HCT116 (cell line): Measurements from ENCODE around the gene NEURL1B. TPM values are rescaled to one million over a fixed set of nuclear protein-coding genes. Genes with fewer than 3 reads are reported as not detected.

Experiments
- ATAC-seq: fragments of 200-7000 bp; cut with Tn5 transposase; 2 replicates; pipeline ENCODE4 v1.9.1; 2020; ENCODE audit warnings: mild to moderate bottlenecking, moderate library complexity
- BruUV-seq: library from RNA; stranded (reverse); fragments of 400-500 nt; replicated peaks from 2 replicates; lab custom pipeline; 2021; lab: Mats Ljungman, UMichigan
- CTCF ChIA-PET: fragments of 300-600 bp; sonication (Branson Sonifier 250); formaldehyde crosslinking; loops from one replicate; lab custom pipeline; 2021; ENCODE audit warnings: antibody characterized with exemption; lab: Charles Lee
- POLR2A ChIA-PET: fragments of 300-600, 350-600 bp; sonication (Branson Sonifier 250); formaldehyde crosslinking; loops from one replicate; lab custom pipeline; 2021; ENCODE audit warnings: antibody characterized with exemption; lab: Charles Lee
- RAD21 ChIA-PET, 2 experiments: fragments of 300-600 bp; sonication (Branson Sonifier 250); formaldehyde crosslinking; loops; one replicate each; lab custom pipeline; 2023; ENCODE audit warnings: low total read pairs in 2 of 2; ENCODE audit not compliant: uncharacterized antibody in 2 of 2, unreplicated experiment in 2 of 2, low non-redundant PET in 1 of 2; lab: Charles Lee
- DNase-seq: peaks from one replicate; pipeline ENCODE4 v3.0.0-alpha.2; 2010; ENCODE audit warnings: low read depth, low spot score
- H2AFZ ChIP-seq: fragments of 200-600 bp; shearing (Covaris generic), sonication (generic); 2 replicates; pipeline ENCODE4 v1.6.1; 2017; ENCODE audit warnings: low read depth, mixed run types, mixed read lengths, antibody characterized with exemption, low read length; ENCODE audit not compliant: poor library complexity, severe bottlenecking
- H3K27ac ChIP-seq: 2 replicates; pipeline ENCODE4 v1.5.1; 2012; ENCODE audit warnings: low read depth, low read length
- H3K27me3 ChIP-seq: fragments of 200-600 bp; sonication (generic); 2 replicates; pipeline ENCODE4 v1.6.1; 2016; ENCODE audit warnings: mixed run types, low read length, mixed read lengths; ENCODE audit not compliant: insufficient read depth
- H3K36me3 ChIP-seq, 2 experiments: fragments of 200-500 bp in 1 of 2; fragments of 200-600 bp in 1 of 2; sonication (Bioruptor generic) in 1 of 2; sonication (generic) in 1 of 2; 2 replicates each; pipeline versions ENCODE4 v1.5.1 to v1.6.1; 2014 to 2016; ENCODE audit warnings: low read length in 2 of 2, inconsistent platforms in 1 of 2, mixed read lengths in 1 of 2, mixed run types in 1 of 2; ENCODE audit not compliant: insufficient read depth in 2 of 2, control insufficient read depth in 1 of 2
- H3K4me1 ChIP-seq, 2 experiments: fragments of 200-600 bp in 1 of 2; sonication (generic) in 1 of 2; 2 replicates each; pipeline versions ENCODE4 v1.5.1 to v1.6.1; 2012 to 2017; ENCODE audit warnings: low read length in 2 of 2, inconsistent platforms in 1 of 2, mild to moderate bottlenecking in 1 of 2, mixed read lengths in 1 of 2, mixed run types in 1 of 2, moderate library complexity in 1 of 2; ENCODE audit not compliant: insufficient read depth in 2 of 2, control insufficient read depth in 1 of 2
- H3K4me2 ChIP-seq: fragments of 200-600 bp; sonication (generic); 2 replicates; pipeline ENCODE4 v1.6.1; 2017; ENCODE audit warnings: mixed run types, low read length, mixed read lengths
- H3K4me3 ChIP-seq, 2 experiments: fragments of 200-600 bp in 1 of 2; sonication (generic) in 1 of 2; replicated peaks in 1 of 2; 2 replicates each; pipeline ENCODE4 v1.5.1; 2011 to 2016; ENCODE audit warnings: low read length in 2 of 2, control low read depth in 1 of 2, low read depth in 1 of 2, mild to moderate bottlenecking in 1 of 2, mixed read lengths in 1 of 2, mixed run types in 1 of 2
- H3K79me2 ChIP-seq: fragments of 200-600 bp; sonication (generic); 2 replicates; pipeline ENCODE4 v1.6.1; 2017; ENCODE audit warnings: mild to moderate bottlenecking, mixed run types, low read length, moderate library complexity, mixed read lengths; ENCODE audit not compliant: insufficient read depth
- H3K9ac ChIP-seq: fragments of 200-600 bp; sonication (generic); 2 replicates; pipeline ENCODE4 v1.6.1; 2016; ENCODE audit warnings: low read length, mixed read lengths
- H3K9me2 ChIP-seq: fragments of 200-600 bp; sonication (generic), shearing (Covaris generic); 2 replicates; pipeline ENCODE4 v1.6.1; 2017; ENCODE audit warnings: mixed run types, mild to moderate bottlenecking, moderate library complexity; ENCODE audit not compliant: insufficient read depth
- H3K9me3 ChIP-seq, 2 experiments: fragments of 200-500 bp in 1 of 2; fragments of 200-600 bp in 1 of 2; sonication (Bioruptor generic) in 1 of 2; sonication (generic) in 1 of 2; 2 replicates each; pipeline ENCODE4 v1.6.1; 2014 to 2017; ENCODE audit warnings: low read length in 2 of 2, mixed read lengths in 2 of 2, inconsistent platforms in 1 of 2, low read depth in 1 of 2, mild to moderate bottlenecking in 1 of 2, mixed run types in 1 of 2, moderate library complexity in 1 of 2; ENCODE audit not compliant: control insufficient read depth in 1 of 2, insufficient read depth in 1 of 2
- H4K20me1 ChIP-seq: fragments of 200-600 bp; sonication (generic), shearing (Covaris generic); 2 replicates; pipeline ENCODE4 v1.6.1; 2017; ENCODE audit warnings: mixed run types, mild to moderate bottlenecking, moderate library complexity; ENCODE audit not compliant: insufficient read depth
- CBX3 ChIP-seq: IDR thresholded peaks from 2 replicates; pipeline ENCODE4 v1.6.1; 2012; ENCODE audit warnings: low read depth
- CEBPB ChIP-seq: IDR thresholded peaks from 2 replicates; pipeline ENCODE4 v1.6.1; 2012; ENCODE audit warnings: low read depth
- POLR2AphosphoS5 ChIP-seq: IDR thresholded peaks from 2 replicates; pipeline ENCODE4 v1.6.1; 2011; ENCODE audit warnings: mild to moderate bottlenecking, low read depth, low read length, moderate library complexity
- SRF ChIP-seq: IDR thresholded peaks from 2 replicates; pipeline ENCODE4 v1.6.1; 2012; ENCODE audit warnings: low read depth
- ZFX ChIP-seq: fragments of 450-650 bp; IDR thresholded peaks from 2 replicates; pipeline ENCODE4 v1.6.1; 2017
- ZNF274 ChIP-seq: fragments of 200-500 bp; sonication (Bioruptor generic); IDR thresholded peaks from 2 replicates; pipeline ENCODE4 v1.6.1; 2014; ENCODE audit warnings: mild to moderate bottlenecking, low read depth, low read length, inconsistent platforms
- intact Hi-C: fragments of 100-400 bp; cut with micrococcal nuclease; formaldehyde crosslinking; loops from 2 replicates; pipeline ENCODE4 v1.10.0; 2022
- total RNA-seq: library from RNA; stranded (reverse); gene quantifications from one replicate; pipeline ENCODE4 v1.2.1, GENCODE V29; 2021; ENCODE audit not compliant: unreplicated experiment
- TF ChIP-seq, protein P1 (sequence below): IDR thresholded peaks from 2 replicates; pipeline ENCODE4 v1.6.1; 2012
- TF ChIP-seq, protein P2 (sequence below), 3 experiments: fragments of 200-600 bp in 1 of 3; sonication (generic) in 1 of 3; IDR thresholded peaks in 2 of 3; conservative IDR thresholded peaks in 1 of 3; 2 replicates each; pipeline ENCODE4 v1.5.1; 2012 to 2017; ENCODE audit warnings: low read depth in 2 of 3, low read length in 2 of 3, antibody characterized with exemption in 1 of 3, borderline replicate concordance in 1 of 3, control low read depth in 1 of 3, mild to moderate bottlenecking in 1 of 3, mixed read lengths in 1 of 3, mixed run types in 1 of 3, moderate library complexity in 1 of 3; ENCODE audit not compliant: insufficient read depth in 1 of 3

Gene NEURL1B
- total RNA-seq, 1 experiment from 2014 or later, result 5.8 TPM

DNA sequence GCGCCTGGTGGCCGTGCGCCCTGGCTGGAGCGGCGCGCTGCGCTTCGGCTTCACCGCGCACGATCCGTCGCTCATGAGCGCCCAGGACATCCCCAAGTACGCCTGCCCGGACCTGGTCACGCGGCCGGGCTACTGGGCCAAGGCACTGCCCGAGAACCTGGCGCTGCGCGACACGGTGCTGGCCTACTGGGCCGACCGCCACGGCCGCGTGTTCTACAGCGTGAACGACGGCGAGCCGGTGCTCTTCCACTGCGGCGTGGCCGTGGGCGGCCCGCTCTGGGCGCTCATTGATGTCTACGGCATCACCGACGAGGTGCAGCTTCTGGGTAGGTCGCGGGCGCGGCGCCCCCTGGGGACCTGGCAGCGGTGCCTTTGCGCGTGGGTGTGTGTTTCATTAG is 28.9 kb downstream of the NEURL1B start:
- no peaks in the 10 kb centered on the region for H3K9me2 ChIP-seq
- peak; percentile 37; the same call in 1 of the 2 replicates for ATAC-seq

DNA sequence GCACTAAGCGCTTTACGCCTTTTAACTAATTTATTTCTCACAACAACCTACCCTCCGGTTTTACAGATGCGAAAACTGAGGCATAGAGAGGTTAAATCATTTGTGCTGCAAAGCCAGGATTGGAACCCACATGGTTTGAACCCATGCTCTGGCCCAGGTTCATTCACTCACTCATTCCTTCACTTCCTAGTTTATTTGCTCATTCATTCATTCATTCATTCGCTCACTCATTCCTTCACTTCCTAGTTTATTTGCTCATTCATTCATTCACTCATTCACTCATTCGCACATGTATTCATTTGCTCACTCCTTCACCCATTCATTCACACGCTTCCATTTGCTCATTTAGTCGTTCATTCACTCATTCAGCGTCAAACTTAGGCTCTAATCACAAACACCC is 29.4 kb downstream of the NEURL1B start:
- Histone ChIP-seq H3K27me3 (no peaks in the 10 kb centered on the region), H2AFZ (no peak overlapping the region), H3K4me2 (no peak overlapping the region), H3K36me3 (no peaks in the 10 kb centered on the region), H4K20me1 (no peaks in the 10 kb centered on the region), H3K4me3 (no peak overlapping the region), H3K4me1 (no peaks in the 10 kb centered on the region), H3K9me2 (no peaks in the 10 kb centered on the region), H3K9ac (no peak overlapping the region), H3K27ac (no peak overlapping the region), H3K79me2 (no peaks in the 10 kb centered on the region), H3K9me3 (no peaks in the 10 kb centered on the region)
- ChIA-PET POLR2A (no interaction called here), RAD21 (no interaction called here), CTCF (no interaction called here)
- TF ChIP-seq ZNF274 (no peak), SRF (no peak), POLR2AphosphoS5 (no peak), CBX3 (no peak), CEBPB (no peak)
- TF ChIP-seq, protein P1, sequence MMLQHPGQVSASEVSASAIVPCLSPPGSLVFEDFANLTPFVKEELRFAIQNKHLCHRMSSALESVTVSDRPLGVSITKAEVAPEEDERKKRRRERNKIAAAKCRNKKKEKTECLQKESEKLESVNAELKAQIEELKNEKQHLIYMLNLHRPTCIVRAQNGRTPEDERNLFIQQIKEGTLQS, result no peak
- ATAC-seq (no peak), DNase-seq (no peak)
- no TSS peak for BruUV-seq
- intact Hi-C loops, result no loop called here

More for the DNA sequence above, 28.9 kb downstream of the NEURL1B start:
- Histone ChIP-seq H2AFZ (no peak overlapping the region), H3K9ac (no peak overlapping the region), H3K27me3 (no peaks in the 10 kb centered on the region), H3K4me1 (no peaks in the 10 kb centered on the region), H4K20me1 (no peaks in the 10 kb centered on the region), H3K9me3 (no peaks in the 10 kb centered on the region), H3K36me3 (no peaks in the 10 kb centered on the region), H3K4me2 (no peak overlapping the region), H3K79me2 (no peaks in the 10 kb centered on the region), H3K4me3 (no peak overlapping the region), H3K27ac (no peak overlapping the region)
- no TSS peak for BruUV-seq
- no peak for TF ChIP-seq ZFX
- TF ChIP-seq, protein P2, sequence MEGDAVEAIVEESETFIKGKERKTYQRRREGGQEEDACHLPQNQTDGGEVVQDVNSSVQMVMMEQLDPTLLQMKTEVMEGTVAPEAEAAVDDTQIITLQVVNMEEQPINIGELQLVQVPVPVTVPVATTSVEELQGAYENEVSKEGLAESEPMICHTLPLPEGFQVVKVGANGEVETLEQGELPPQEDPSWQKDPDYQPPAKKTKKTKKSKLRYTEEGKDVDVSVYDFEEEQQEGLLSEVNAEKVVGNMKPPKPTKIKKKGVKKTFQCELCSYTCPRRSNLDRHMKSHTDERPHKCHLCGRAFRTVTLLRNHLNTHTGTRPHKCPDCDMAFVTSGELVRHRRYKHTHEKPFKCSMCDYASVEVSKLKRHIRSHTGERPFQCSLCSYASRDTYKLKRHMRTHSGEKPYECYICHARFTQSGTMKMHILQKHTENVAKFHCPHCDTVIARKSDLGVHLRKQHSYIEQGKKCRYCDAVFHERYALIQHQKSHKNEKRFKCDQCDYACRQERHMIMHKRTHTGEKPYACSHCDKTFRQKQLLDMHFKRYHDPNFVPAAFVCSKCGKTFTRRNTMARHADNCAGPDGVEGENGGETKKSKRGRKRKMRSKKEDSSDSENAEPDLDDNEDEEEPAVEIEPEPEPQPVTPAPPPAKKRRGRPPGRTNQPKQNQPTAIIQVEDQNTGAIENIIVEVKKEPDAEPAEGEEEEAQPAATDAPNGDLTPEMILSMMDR (IDR thresholded peaks at IDR 0.05 in 2 of 3, conservative IDR thresholded peaks at IDR 0.05 in 1 of 3; ENCODE audit: borderline replicate concordance in 1 of 3, insufficient read depth in 1 of 3, low read depth in 2 of 3, low read length in 2 of 3), result 0 out of 6 replicates have a peak, but pooled peaks of 2 of the 3 experiments have one; percentile 10 to 22
- POLR2A ChIA-PET, result no interaction called here
- intact Hi-C loops, result no loop called here
- CTCF ChIA-PET, result no interaction called here
- RAD21 ChIA-PET, result no interaction called here
- DNase-seq, result no peak
